ENCODE measurements around the gene VPS41.
"Not testable (repeated sequence)": the region's sequence is repeated elsewhere in the genome, so short reads cannot be mapped to it uniquely, and the experiment has no call there.

- not testable (repeated sequence) for TF ChIP-seq CTCF (IDR thresholded peaks at IDR 0.05; ENCODE audit: borderline replicate concordance, extremely low read depth, low read length, poor library complexity, severe bottlenecking); EZH2 (IDR thresholded peaks at IDR 0.05; ENCODE audit: borderline replicate concordance, low read depth, low read length, severe bottlenecking)
These were observed 54.0 kb downstream of the VPS41 start for GRCh38 chr7:38854947-38855346.

Measured in DND-41 (cell line).